Caco-2 (cell line): Measurements from ENCODE around the gene RNF43. TPM values are rescaled to one million over a fixed set of nuclear protein-coding genes. Genes with fewer than 3 reads are reported as not detected.

Experiments used
- BruUV-seq: library from RNA; stranded (reverse); fragments of 400-500 nt; replicated peaks from 2 replicates; lab custom pipeline; 2021; lab: Mats Ljungman, UMichigan
- CTCF ChIA-PET: fragments of 300-600 bp; sonication (Branson Sonifier 250); formaldehyde crosslinking; loops from one replicate; lab custom pipeline; 2022; ENCODE audit warnings: antibody characterized with exemption; lab: Charles Lee
- POLR2A ChIA-PET: fragments of 300-600 bp; sonication (Branson Sonifier 250); formaldehyde crosslinking; loops from one replicate; lab custom pipeline; 2022; ENCODE audit warnings: antibody characterized with exemption; lab: Charles Lee
- DNase-seq, 2 experiments: peaks; one replicate each; pipeline versions ENCODE4 v3.0.0 to v3.0.0-alpha.2; 2020 to 2022
- H3K27me3 ChIP-seq: replicated peaks from 2 replicates; pipeline ENCODE4 v1.6.0; 2011; ENCODE audit warnings: low read length; ENCODE audit not compliant: control insufficient read depth, insufficient read depth
- H3K36me3 ChIP-seq: 2 replicates; pipeline ENCODE4 v1.5.1; 2011; ENCODE audit warnings: low read length; ENCODE audit not compliant: control insufficient read depth, insufficient read depth
- H3K4me1 ChIP-seq: fragments of 250-450 bp; sonication (Bioruptor Pico); 2 replicates; pipeline ENCODE4 v1.5.1; 2020; ENCODE audit warnings: mild to moderate bottlenecking
- H3K4me3 ChIP-seq: 2 replicates; pipeline ENCODE4 v1.5.1; 2011; ENCODE audit warnings: low read depth, mild to moderate bottlenecking, control low read depth, low read length
- H3K9me3 ChIP-seq: fragments of 250-450 bp; sonication (Bioruptor Pico); 2 replicates; pipeline ENCODE4 v1.5.1; 2020; ENCODE audit warnings: mild to moderate bottlenecking, moderate library complexity
- H3K27ac Mint-ChIP-seq: one replicate; pipeline ENCODE4 v1.8.0; 2022; ENCODE audit warnings: mixed read lengths; ENCODE audit not compliant: unreplicated experiment
- H3K27me3 Mint-ChIP-seq: one replicate; pipeline ENCODE4 v1.8.0; 2022; ENCODE audit warnings: mixed read lengths; ENCODE audit not compliant: insufficient read depth, unreplicated experiment
- H3K36me3 Mint-ChIP-seq: one replicate; pipeline ENCODE4 v1.8.0; 2022; ENCODE audit warnings: mild to moderate bottlenecking, mixed read lengths; ENCODE audit not compliant: insufficient read depth, unreplicated experiment
- H3K4me1 Mint-ChIP-seq: one replicate; pipeline ENCODE4 v1.8.0; 2022; ENCODE audit warnings: low read depth, mixed read lengths; ENCODE audit not compliant: unreplicated experiment
- H3K4me3 Mint-ChIP-seq: one replicate; pipeline ENCODE4 v1.8.0; 2022; ENCODE audit warnings: mild to moderate bottlenecking, moderate library complexity, mixed read lengths; ENCODE audit not compliant: unreplicated experiment
- H3K9me3 Mint-ChIP-seq: one replicate; pipeline ENCODE4 v1.8.0; 2022; ENCODE audit warnings: mixed read lengths; ENCODE audit not compliant: unreplicated experiment
- CTCF ChIP-seq, 2 experiments: fragments of 200-600 bp in 1 of 2; IDR thresholded peaks; 1 replicate in 1 of 2; 2 replicates in 1 of 2; pipeline versions ENCODE4 v1.5.1 to v1.8.0; 2011 to 2022; ENCODE audit warnings: antibody characterized with exemption in 1 of 2, control low read depth in 1 of 2, inconsistent platforms in 1 of 2, low read depth in 1 of 2, low read length in 1 of 2, mild to moderate bottlenecking in 1 of 2, moderate library complexity in 1 of 2; ENCODE audit not compliant: insufficient read depth in 1 of 2, severe bottlenecking in 1 of 2, unreplicated experiment in 1 of 2
- intact Hi-C: fragments of 100-400 bp; cut with micrococcal nuclease; formaldehyde crosslinking; loops from one replicate; pipeline ENCODE4 v1.10.0; 2022; ENCODE audit not compliant: unreplicated experiment
- total RNA-seq: library from RNA; stranded (reverse); gene quantifications from 2 replicates; pipeline ENCODE4 v1.2.3, GENCODE V29; 2022

RNF43 gene
- total RNA-seq, 1 experiment from 2014 or later, result 84.2 TPM

- DNase-seq, result peak; percentile 71 to 77
- Mint-ChIP-seq H3K4me3 (peak overlapping the region; percentile 43), H3K27ac (peak overlapping the region; percentile 87), H3K4me1 (peaks cover 74% of the 10 kb centered on the region), H3K36me3 (peaks cover 90% of the 10 kb centered on the region), H3K27me3 (no peaks in the 10 kb centered on the region), H3K9me3 (no peaks in the 10 kb centered on the region)
- BruUV-seq, result TSS peak; percentile 13
- intact Hi-C loops, result loop anchor here (1.0 kb wide), 1 partner anchor 22 kb away; no protein-coding TSS in a partner anchor
- Histone ChIP-seq H3K4me3 (no peak overlapping the region), H3K4me1 (peaks cover 88% of the 10 kb centered on the region), H3K27me3 (no peaks in the 10 kb centered on the region), H3K9me3 (no peaks in the 10 kb centered on the region), H3K36me3 (peaks cover 3% of the 10 kb centered on the region; the same call in 1 of the 2 replicates)
- no peak for TF ChIP-seq CTCF (IDR thresholded peaks at IDR 0.05; ENCODE audit: insufficient read depth in 1 of 2, low read depth in 1 of 2, low read length in 1 of 2, severe bottlenecking in 1 of 2, unreplicated experiment in 1 of 2)
- ChIA-PET POLR2A (interaction anchor here (0.8 to 1.4 kb wide), 4 partner anchors 22 to 146 kb away, joined by 3 to 10 read pairs (median 6); partner anchors contain the start of gene RNF43), CTCF (interaction anchor here (0.7 to 1.9 kb wide), 4 partner anchors 45 to 1500 kb away, joined by 3 to 12 read pairs (median 10); partner anchors contain the start of gene RNF43)
These were observed 47.9 kb downstream of the RNF43 start for GRCh38 chr17:58369214-58370031.

- H3K27me3 ChIP-seq, result no peaks in the 10 kb centered on the region
- ChIA-PET POLR2A (interaction anchor here (0.9 to 1.4 kb wide), 2 partner anchors 47 to 49 kb away, joined by 3 to 10 read pairs; partner anchors contain the start of gene RNF43), CTCF (interaction anchor here (1.0 to 1.9 kb wide), 2 partner anchors 49 to 51 kb away, joined by 9 to 12 read pairs; partner anchors contain the start of gene RNF43)
- H3K4me3 ChIP-seq, result no peak overlapping the region
- intact Hi-C loops, result loop anchor here (1.0 kb wide), 1 partner anchor 22 kb away; no protein-coding TSS in a partner anchor
- no peak for TF ChIP-seq CTCF (IDR thresholded peaks at IDR 0.05; ENCODE audit: insufficient read depth in 1 of 2, low read depth in 1 of 2, low read length in 1 of 2, severe bottlenecking in 1 of 2, unreplicated experiment in 1 of 2)
- BruUV-seq, result no TSS peak
- H3K4me1 ChIP-seq, result peaks cover 92% of the 10 kb centered on the region
- DNase-seq, result no peak
- H3K36me3 ChIP-seq, result peaks cover 3% of the 10 kb centered on the region; the same call in 1 of the 2 replicates
- peaks cover 80% of the 10 kb centered on the region for H3K4me1 Mint-ChIP-seq
- H3K9me3 Mint-ChIP-seq, result no peaks in the 10 kb centered on the region
- no peaks in the 10 kb centered on the region for H3K27me3 Mint-ChIP-seq
- H3K36me3 Mint-ChIP-seq, result peaks cover 87% of the 10 kb centered on the region
- H3K27ac Mint-ChIP-seq, result peak overlapping the region; percentile 87
- H3K4me3 Mint-ChIP-seq, result peak overlapping the region; percentile 43
- no peaks in the 10 kb centered on the region for H3K9me3 ChIP-seq
These were observed 48.5 kb downstream of the RNF43 start for GRCh38 chr17:58368860-58369213.

Other genes starting within 250 kb of the RNF43 start
- not detected in 2 replicates for gene EPX, start 224.8 kb downstream of the RNF43 start, total RNA-seq
- 25.5 and 28.6 TPM in 2 replicates for gene MKS1, start 198.3 kb downstream of the RNF43 start, total RNA-seq
- gene LPO, start 178.9 kb downstream of the RNF43 start, total RNA-seq, result 0.23 and 0.54 TPM in 2 replicates
- 0.23 TPM in 1 of 2 replicates, not detected in the other for gene MPO, start 136.6 kb downstream of the RNF43 start, total RNA-seq
- gene TSPOAP1, start 88.7 kb downstream of the RNF43 start, total RNA-seq, result 6.0 and 7.4 TPM in 2 replicates
- gene SUPT4H1, start 65.3 kb downstream of the RNF43 start, total RNA-seq, result 70.9 and 71.4 TPM in 2 replicates
- gene HSF5, start 70.9 kb upstream of the RNF43 start, total RNA-seq, result 0.98 and 1.1 TPM in 2 replicates
- 62.6 and 73.6 TPM in 2 replicates for gene MTMR4, start 97.1 kb upstream of the RNF43 start, total RNA-seq